D341Med (cell line): ENCODE data around the gene DNAJC1.
"Not testable (repeated sequence)": the region's sequence is repeated elsewhere in the genome, so short reads cannot be mapped to it uniquely, and the experiment has no call there.

ENCODE experiments used
- DNase-seq: peaks from one replicate; pipeline ENCODE4 v3.0.0; 2012; ENCODE audit warnings: low spot score

Gene DNAJC1

GRCh38 chr10:21899736-21900135, 103.8 kb downstream of the DNAJC1 start:
- no peak for DNase-seq

GRCh38 chr10:21895932-21896331, 107.6 kb downstream of the DNAJC1 start:
- DNase-seq: no peak

- no peak for DNase-seq
Measured at GRCh38 chr10:21894648-21895342, 108.7 kb downstream of the DNAJC1 start.

GRCh38 chr10:21891439-21891838, 112.1 kb downstream of the DNAJC1 start:
- DNase-seq: no peak

- DNase-seq: no peak
Measured at GRCh38 chr10:21889477-21890275, 113.9 kb downstream of the DNAJC1 start.

GRCh38 chr10:21888959-21889358, 114.6 kb downstream of the DNAJC1 start:
- no peak for DNase-seq

GRCh38 chr10:21885940-21886339, 117.6 kb downstream of the DNAJC1 start:
- DNase-seq: no peak

GRCh38 chr10:21873198-21873597, 130.3 kb downstream of the DNAJC1 start:
- no peak for DNase-seq

GRCh38 chr10:21872771-21873170, 130.8 kb downstream of the DNAJC1 start:
- DNase-seq: not testable (repeated sequence)

- no peak for DNase-seq
Measured at GRCh38 chr10:21870849-21871248, 132.7 kb downstream of the DNAJC1 start.

- DNase-seq: not testable (repeated sequence)
Measured at GRCh38 chr10:21869087-21869486, 134.4 kb downstream of the DNAJC1 start.

- no peak for DNase-seq
Measured at GRCh38 chr10:21860718-21861117, 142.8 kb downstream of the DNAJC1 start.

- no peak for DNase-seq
Measured at GRCh38 chr10:21858455-21858854, 145.1 kb downstream of the DNAJC1 start.

- DNase-seq: no peak
Measured at GRCh38 chr10:21849607-21850006, 153.9 kb downstream of the DNAJC1 start.

- no peak for DNase-seq
Measured at GRCh38 chr10:21843645-21844044, 159.9 kb downstream of the DNAJC1 start.

GRCh38 chr10:21841273-21841672, 162.3 kb downstream of the DNAJC1 start:
- DNase-seq: not testable (repeated sequence)

GRCh38 chr10:21837487-21837886, 166.0 kb downstream of the DNAJC1 start:
- not testable (repeated sequence) for DNase-seq

GRCh38 chr10:21834574-21834973, 169.0 kb downstream of the DNAJC1 start:
- not testable (repeated sequence) for DNase-seq

- no peak for DNase-seq
Measured at GRCh38 chr10:21832821-21833130, 170.8 kb downstream of the DNAJC1 start.

- DNase-seq: no peak
Measured at GRCh38 chr10:21831986-21832820, 171.3 kb downstream of the DNAJC1 start.

GRCh38 chr10:21830037-21830436, 173.5 kb downstream of the DNAJC1 start:
- no peak for DNase-seq

GRCh38 chr10:21827308-21827707, 176.2 kb downstream of the DNAJC1 start:
- no peak for DNase-seq

- DNase-seq: no peak
Measured at GRCh38 chr10:21826725-21827124, 176.8 kb downstream of the DNAJC1 start.
